Jurkat, Clone E6-1 (cell line): ENCODE results near the gene DNAJC11.
"Not testable (repeated sequence)": the region's sequence is repeated elsewhere in the genome, so short reads cannot be mapped to it uniquely, and the experiment has no call there.

Source experiments
- DNase-seq: peaks from one replicate; pipeline ENCODE4 v3.0.0-alpha.2; 2011; ENCODE audit warnings: low read depth, low spot score
- H3K4me3 ChIP-seq: 2 replicates; pipeline ENCODE4 v1.5.1; 2011; ENCODE audit warnings: mild to moderate bottlenecking, low read length, control low read depth, moderate library complexity

The DNAJC11 gene

DNA sequence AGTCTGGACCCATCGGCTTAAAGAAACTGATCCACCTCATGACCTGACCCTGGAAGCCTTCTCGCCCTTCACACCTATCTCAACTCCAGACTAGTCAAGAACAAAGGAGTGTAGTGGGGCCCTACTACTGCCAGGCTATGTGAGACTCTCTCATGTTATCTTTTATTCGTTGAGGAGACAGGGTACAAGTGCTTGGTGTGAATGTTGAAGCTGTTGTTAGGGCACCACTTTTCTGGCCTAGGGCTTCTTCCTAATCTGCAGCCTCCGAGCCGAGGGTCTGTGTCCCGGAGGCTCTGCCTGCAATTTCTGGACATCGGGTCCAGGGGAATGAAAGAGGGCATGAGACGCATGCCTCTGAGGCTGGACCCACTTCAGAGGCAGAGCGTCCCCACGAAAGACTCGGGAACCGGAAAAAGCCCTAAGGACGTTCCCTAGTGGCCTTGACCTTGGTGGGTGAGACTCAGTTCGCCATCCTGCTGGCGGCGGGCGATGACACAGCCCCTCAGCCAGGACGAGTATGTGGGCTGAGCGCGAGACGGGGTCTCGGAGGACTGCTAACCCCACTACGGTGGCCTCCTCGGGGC lies 671 bp downstream of the DNAJC11 start:
- peak overlapping the region; percentile 93 for H3K4me3 ChIP-seq
- DNase-seq: no peak

DNA sequence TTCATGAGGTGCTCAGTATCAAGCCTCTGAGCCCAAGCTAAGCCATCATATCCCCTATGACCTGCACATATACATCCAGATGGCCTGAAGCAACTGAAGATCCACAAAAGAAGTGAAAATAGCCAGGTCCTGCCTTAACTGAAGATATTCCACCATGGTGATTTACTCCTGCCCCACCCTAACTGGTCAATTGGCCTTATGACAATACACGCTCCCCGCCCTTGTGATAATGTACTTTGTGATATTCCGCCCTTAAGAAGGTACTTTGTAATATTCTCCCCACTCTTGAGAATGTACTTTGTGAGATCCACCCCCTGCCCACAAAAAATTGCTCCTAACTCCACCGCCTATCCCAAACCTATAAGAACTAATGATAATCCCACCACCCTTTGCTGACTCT lies 1.7 kb downstream of the DNAJC11 start:
- peak overlapping the region; percentile 93 for H3K4me3 ChIP-seq
- not testable (repeated sequence) for DNase-seq

DNA sequence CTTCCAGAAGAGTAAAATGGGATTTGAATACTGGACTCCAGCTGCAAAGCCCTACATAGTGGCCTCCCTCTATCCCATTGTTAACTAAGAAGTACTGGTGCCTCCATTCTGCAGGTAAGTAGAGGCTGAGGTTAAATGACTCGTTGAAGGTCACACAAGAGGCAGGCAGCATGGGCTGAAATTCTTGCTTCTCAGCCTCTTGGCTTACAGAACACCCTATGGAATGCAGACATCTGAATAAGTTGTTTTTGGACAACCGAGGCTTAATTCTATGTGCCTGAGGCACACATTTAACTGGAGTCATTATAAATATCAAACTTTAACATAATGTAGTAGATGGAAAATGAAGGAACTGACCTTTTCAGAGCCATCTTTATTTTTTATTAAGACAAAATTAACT lies 5.7 kb downstream of the DNAJC11 start:
- no peak for DNase-seq
- H3K4me3 ChIP-seq: no peak overlapping the region

DNA sequence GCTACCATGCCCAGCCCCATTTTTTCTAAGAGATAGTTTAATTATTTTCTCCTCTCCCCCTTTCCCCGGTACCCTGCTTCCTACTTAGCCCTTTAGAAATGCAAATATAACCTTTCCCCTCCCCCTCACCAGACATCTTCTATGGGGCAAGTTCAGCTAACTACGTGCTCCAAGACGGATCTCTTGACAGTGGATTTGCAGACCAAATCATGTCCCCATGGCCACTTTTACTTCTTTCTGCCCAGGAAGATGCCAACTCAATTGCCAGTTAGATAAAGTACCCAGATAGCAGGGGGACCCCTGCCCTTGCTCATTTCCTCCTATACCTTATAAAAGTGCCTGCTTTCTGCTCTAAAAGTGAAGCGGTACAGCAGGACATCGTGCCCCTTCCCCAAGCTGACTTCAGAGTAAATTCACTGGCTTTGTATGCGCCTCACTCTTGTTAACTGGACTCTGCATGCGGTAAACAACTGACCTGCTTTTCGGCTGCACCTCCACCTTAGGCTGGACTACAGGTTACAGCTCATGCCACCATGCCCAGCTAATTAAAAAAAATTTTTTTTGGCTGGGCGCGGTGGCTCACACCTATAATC lies 7.4 kb downstream of the DNAJC11 start:
- no peak overlapping the region for H3K4me3 ChIP-seq
- DNase-seq: no peak

DNA sequence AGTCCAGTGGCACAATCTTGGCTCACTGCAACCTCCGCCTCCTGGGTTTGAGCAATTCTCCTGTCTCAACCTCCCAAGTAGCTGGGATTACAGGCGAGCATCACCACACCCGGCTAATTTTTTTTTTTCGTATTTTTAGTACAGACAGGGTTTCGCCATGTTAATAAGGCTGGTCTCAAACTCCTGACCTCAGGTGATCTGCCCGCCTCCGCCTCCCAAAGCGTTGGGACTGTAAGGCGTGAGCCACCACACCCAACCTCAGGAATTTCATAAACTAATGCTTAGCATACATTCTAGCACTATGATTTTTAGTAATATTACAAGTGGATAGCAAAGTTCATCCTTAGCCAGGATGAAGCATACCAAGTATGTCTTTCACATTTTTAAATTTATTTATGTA lies 8.7 kb downstream of the DNAJC11 start:
- H3K4me3 ChIP-seq: no peak overlapping the region
- no peak for DNase-seq

DNA sequence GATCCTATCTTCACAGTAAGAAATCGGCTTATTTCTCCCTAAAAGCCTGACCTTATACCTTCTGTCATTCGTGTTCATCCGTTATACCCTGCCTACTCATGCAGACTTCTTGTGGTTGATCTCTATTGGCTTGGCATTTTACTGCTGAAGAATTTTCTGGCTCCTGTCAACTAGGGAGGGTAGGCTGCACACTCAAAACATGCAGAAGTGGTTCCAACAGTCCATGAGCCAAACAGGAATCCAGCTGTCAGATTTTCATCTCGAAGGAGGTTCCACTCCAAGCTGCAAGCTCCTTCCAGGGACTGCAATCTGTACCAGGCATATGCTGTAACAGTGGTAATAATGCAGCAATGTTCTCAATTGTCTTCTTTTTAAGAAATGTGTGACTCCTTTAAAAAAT lies 10.1 kb downstream of the DNAJC11 start:
- no peak for DNase-seq

DNA sequence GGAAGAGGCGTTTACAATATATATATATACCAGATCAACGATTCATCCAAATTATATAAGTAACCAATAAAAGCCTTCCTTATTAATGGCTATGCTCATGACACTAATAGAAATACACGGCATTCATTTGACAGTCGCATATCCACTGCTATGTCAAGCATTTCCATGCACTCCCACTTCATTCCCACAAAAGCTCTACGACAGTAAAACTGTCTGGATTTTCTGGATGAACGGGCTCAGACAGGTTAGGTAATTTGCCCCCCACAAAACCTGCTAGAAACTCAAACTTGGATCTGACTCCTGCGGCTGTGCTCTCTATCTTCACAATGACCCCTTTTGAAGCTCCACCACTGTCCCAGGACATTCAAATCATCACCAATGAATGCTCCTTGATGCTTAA lies 11.4 kb downstream of the DNAJC11 start:
- no peak overlapping the region for H3K4me3 ChIP-seq
- no peak for DNase-seq

More for the DNA sequence above, 10.1 kb downstream of the DNAJC11 start:
- no peak overlapping the region for H3K4me3 ChIP-seq

DNA sequence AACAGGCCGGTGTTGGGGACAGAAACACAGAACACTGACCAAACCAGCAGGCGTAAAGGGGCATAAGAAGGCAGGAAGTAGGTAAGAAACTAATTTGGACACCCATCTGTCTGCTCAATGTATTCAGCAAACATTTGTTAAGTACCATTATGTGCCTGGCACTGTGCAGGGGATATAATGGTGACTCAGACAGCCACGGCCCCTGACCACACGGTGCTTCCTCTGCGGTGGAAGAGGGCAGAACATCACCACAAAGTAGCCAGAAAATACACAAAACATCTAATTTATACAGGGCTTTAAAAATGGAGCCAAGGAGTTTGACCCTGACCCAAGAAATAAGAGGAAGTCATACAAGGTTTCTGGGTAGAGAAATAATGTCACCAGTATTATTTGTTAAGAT lies 12.9 kb downstream of the DNAJC11 start:
- no peak overlapping the region for H3K4me3 ChIP-seq
- DNase-seq: no peak

DNA sequence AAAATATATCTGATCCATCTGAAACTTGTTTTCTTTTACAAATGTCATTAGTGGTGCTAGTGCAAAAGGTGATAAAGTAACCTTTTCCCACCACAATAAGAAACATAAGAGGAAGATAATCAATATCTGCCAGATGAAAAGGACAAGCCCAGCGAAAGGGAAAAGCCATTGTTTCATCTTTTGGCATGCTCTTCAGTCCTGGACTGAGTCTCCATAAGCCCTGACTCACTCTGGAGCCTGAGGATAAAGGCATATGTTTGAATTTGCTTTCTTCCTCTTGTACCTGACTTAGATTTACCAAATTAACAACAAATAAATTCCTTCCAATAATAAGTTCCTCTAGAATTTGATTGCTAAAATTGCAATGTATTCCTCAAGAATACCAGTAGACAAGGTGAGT lies 13.6 kb downstream of the DNAJC11 start:
- H3K4me3 ChIP-seq: no peak overlapping the region
- DNase-seq: no peak

DNA sequence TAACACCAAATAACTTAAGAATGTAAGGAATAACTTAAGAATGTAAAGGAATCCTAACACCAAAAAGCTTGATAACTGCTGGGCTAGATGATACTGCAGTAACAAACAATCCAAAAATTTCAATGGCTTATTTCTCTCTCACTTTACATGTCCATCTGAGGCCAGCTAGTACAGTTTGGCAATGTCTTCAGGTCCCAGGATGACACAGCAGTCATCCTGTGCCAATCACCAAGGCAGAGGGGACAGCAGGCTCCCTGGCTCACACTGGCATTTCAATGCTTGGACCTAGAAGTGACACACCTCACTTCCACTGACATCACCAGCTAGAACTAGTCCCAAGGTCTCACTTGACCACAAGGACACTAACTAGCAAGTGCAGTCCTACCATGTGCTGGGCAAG lies 15.3 kb downstream of the DNAJC11 start:
- H3K4me3 ChIP-seq: no peak overlapping the region
- no peak for DNase-seq

DNA sequence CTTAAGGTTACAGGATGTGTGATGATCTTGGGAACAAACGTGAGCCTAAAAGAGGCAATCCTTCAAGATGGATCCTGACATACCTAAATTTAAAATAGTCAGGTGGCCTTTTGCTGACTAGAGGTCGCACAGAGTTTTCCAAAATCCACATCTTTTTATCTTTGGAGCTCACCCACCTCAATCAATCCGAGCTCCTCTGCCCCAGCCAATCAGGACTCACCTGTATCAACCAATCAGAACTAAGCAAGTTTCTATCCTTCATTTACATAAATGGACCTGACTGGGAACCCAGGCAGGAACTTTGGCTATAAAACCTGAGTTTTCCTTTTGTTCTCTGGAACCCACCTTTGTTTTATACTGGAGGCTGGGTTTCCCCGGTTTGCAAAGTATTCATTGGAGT lies 16.2 kb downstream of the DNAJC11 start:
- H3K4me3 ChIP-seq: no peak overlapping the region
- DNase-seq: no peak

DNA sequence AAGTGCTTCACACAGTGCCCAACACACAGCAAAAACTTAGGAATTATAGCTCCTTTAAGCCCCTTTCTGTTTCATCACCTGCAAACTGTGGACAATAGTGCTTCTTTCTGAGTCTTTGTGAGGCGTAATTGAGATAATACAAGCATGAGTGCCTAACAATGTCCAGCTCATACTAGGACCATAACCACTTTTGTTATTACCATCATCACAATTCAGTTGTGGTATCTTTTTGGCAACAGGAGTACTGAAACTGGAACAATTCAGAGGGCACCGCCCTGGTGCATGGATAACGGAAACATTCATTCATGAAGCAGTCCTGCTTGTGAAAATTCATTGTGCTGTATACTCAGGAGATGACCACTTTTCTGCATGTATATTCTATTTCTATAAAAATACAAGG lies 18.2 kb downstream of the DNAJC11 start:
- no peak overlapping the region for H3K4me3 ChIP-seq
- no peak for DNase-seq

DNA sequence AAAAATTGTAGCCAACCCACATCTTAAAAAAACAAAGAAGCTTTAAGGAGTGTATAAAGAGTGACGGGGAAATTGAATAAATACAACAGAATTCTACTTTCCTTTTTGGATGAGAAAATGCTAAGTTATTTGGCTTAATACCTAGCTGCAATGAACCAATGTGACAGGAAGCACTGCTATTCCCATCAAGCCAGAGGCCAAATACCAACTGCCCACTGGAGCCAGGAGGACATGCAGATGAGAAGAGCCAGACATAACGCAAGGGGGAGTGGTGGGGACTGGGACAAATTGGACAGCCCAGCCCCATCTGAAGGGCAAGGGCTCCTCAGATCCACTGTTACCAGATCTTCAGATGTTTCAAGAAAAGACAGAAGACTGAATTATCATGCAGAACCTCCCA lies 25.7 kb downstream of the DNAJC11 start:
- no peak overlapping the region for H3K4me3 ChIP-seq
- no peak for DNase-seq

DNA sequence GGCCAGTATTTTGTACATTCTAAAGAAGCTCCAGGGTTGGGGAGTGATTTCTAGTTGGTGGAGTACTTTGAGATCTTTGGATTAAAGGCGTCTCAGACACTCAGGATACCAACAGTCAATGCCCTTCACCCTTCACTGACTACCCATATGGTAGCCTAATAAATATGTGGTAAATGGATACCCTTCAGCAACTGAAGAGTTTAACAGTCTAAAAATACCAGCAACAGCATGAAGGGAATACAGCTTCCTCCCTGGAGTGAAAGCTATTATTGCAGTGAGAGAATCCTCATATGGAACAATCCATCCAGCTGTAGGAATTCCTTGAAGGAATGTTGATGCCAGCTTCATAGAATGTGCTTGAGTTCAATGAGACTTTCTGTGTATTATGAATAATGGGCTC lies 26.8 kb downstream of the DNAJC11 start:
- no peak for DNase-seq
- H3K4me3 ChIP-seq: no peak overlapping the region

DNA sequence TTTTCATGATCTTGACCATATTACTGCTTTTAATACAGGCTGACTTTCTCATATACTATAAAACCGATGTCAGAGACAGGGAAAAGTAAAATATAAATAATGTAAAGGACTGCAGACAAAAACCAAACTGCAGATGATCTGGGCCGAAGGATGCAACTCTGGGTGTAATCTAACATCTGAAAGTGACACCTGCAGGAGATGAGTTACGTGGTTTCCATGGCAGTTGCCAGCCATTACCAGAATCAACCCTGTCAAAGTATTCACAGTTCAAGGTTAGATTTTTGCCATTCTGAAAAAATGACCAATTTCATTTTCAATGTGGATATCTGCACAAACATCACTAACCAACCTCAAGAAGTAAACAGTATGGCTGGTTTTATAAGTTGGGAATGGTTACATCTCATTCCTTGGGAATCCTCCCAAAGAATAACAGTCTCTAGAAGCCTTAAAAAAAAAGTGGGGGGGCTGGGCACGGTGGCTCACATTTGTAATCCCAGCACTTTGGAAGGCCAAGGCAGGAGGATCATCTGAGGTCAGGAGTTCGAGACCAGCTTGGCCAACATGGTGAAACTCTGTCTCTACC lies 27.7 kb downstream of the DNAJC11 start:
- H3K4me3 ChIP-seq: no peak overlapping the region
- DNase-seq: peak; percentile 23

DNA sequence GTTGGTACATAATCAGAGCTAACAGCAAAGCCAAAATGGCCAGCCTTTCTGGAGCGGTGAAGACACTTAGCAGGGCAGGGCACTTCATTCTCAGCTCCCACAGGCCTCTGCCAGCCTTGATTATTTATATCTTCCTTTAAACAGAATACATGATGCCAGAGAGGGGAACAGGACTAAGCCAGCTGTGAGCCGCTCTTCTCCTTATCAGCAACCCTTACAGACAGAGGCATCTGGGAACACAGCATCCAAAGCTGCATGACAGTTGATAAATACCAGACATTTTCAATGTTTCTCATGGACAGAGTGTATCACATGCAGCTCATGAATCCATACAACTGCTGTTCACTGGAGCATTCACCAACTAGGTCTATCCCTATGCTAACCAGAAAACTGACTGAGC lies 29.1 kb downstream of the DNAJC11 start:
- H3K4me3 ChIP-seq: no peak overlapping the region
- no peak for DNase-seq

DNA sequence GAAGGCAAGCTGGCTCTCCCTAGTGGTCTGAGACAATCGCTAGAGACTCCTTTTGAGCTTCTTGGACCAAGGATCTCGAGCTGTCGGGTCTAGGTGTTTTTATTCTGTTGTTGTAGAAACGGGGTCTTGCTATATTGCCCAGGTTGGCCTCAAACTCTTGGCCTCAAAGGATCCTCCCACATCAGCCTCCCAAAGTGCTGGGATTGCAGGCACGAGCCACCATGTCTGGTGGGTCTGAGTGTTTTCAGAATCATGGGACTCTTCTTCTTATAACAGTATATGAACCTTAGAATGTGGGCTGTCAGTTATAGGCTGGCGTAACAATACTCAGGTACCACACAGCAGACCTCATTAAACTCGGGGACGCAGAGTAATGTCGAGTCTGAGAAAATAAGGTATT lies 33.1 kb downstream of the DNAJC11 start:
- no peak overlapping the region for H3K4me3 ChIP-seq
- DNase-seq: no peak

DNA sequence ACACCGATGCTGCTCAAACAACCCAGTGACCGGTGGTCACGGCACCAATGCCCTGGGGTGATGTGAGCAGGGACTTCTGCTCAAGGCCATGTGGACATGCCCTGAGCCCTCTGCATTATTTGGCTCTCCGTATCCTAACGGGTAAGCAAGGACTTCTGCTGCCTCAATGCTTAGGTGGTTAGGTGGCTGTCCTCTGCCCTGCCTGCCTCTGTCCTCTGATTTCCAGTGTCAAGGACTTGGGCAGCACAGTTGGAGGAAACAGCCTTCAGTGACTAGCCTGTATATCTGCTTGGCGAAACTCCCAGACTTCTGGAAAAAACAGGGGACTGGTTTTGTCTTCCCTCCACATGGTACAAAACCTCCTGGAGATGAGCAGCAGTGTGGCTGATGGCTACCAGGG lies 34.5 kb downstream of the DNAJC11 start:
- DNase-seq: no peak
- H3K4me3 ChIP-seq: no peak overlapping the region

DNA sequence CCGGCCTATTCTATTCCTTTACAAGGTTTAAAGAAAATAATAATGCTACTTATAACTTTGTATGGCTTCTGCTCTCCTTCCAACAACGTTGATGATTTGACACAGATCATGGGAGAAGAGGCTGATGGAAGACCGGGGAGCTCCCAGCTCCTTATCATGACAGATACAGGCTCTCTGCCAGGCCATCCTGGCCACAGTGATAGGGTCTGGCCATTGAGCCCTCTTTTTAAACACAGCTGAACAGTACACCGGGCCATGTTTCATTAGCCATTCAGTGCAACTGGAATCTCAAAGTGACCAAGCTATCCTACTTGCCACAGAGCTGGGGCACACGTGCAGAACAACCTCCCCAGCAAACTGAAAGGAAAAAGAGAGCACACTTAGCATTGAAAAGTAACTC lies 34.9 kb downstream of the DNAJC11 start:
- no peak for DNase-seq
- H3K4me3 ChIP-seq: no peak overlapping the region

DNA sequence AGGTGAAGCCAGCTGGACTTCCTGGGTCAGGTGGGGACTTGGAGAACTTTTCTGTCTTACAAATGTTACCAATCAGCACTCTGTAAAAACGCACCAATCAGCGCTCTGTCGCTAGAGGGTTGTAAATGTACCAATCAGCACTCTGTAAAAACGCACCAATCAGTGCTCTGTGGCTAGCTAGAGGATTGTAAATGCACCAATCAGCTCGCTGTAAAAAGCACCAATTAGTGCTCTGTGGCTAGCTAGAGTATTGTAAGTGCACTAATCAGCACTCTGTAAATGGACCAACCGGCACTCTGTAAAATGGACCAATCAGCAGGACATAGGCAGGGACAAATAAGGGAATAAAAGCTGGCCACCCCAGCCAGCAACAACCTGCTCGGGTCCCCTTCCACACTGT lies 39.1 kb downstream of the DNAJC11 start:
- not testable (repeated sequence) for DNase-seq, H3K4me3 ChIP-seq

DNA sequence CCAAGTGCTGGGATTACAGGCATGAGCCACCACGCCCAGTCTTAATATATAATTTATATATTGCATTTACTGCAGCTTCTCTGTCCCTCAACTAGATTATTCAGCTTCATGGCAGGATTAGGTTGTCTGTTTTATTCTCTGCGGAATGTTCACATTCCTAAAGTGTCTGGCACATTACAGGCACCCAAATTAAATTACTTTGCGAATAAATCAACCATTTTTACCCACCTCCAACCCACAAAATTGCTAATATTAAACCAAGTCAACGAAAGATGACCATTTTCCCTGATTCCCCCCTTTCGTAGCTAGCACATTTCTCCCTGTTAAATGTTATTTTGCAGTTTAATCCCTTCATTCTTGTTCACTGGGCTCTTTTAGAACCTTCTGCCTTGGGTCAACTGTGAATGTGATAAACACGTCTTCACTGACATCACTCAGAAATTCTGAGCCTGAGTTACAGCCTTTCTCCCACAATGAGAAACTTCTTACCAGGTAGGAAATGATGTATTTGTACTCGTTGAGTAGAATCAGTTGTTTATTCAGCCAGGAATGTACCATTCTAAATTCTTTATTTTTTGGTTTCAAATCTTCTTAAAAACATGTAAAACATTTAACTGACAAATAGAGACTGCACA lies 41.1 kb downstream of the DNAJC11 start:
- H3K4me3 ChIP-seq: no peak overlapping the region
- DNase-seq: no peak
